ENCODE results near the gene EXPH5. TPM values are rescaled to one million over a fixed set of nuclear protein-coding genes. Genes with fewer than 3 reads are reported as not detected.
A peak's percentile ranks its signal among the peaks of the same experiment; 100 is the strongest.

The EXPH5 gene
- total RNA-seq, 4 donors from 2014 or later, result 0.26 to 9.5 (median 4.5) TPM

DNA sequence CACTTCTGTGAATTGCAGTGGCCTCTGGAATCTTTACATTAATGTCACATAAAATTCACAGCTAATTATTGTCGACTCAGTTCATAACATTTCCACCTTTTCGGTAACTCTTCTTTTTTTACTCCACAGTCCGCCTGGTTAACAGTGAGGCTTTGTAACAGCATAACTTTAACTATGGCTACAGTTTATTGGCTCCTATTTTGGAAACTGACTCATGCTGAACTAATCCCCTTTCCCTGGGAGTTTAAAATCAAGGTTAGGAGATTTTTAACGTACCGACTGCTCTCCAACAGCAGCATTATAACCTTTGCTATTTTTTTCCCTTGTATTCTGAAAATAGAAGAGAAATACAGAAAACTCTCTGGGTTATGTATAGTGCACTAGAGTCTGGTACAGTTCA lies 92.2 kb downstream of the EXPH5 start:
- Histone ChIP-seq H3K36me3 (no peaks in the 10 kb centered on the region), H3K27ac (no peak overlapping the region), H3K4me1 (no peaks in the 10 kb centered on the region), H3K9me3 (no peaks in the 10 kb centered on the region), H3K4me3 (no peak overlapping the region), H3K27me3 (no peaks in the 10 kb centered on the region)
- no peak for TF ChIP-seq POLR2A (IDR thresholded peaks at IDR 0.05)
- TF ChIP-seq, protein P1, sequence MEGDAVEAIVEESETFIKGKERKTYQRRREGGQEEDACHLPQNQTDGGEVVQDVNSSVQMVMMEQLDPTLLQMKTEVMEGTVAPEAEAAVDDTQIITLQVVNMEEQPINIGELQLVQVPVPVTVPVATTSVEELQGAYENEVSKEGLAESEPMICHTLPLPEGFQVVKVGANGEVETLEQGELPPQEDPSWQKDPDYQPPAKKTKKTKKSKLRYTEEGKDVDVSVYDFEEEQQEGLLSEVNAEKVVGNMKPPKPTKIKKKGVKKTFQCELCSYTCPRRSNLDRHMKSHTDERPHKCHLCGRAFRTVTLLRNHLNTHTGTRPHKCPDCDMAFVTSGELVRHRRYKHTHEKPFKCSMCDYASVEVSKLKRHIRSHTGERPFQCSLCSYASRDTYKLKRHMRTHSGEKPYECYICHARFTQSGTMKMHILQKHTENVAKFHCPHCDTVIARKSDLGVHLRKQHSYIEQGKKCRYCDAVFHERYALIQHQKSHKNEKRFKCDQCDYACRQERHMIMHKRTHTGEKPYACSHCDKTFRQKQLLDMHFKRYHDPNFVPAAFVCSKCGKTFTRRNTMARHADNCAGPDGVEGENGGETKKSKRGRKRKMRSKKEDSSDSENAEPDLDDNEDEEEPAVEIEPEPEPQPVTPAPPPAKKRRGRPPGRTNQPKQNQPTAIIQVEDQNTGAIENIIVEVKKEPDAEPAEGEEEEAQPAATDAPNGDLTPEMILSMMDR (IDR thresholded peaks at IDR 0.05), result no peak
- intact Hi-C loops (cut with DNase I; ENCODE audit: low total_unique reads), result no loop called here
- no peak for DNase-seq

DNA sequence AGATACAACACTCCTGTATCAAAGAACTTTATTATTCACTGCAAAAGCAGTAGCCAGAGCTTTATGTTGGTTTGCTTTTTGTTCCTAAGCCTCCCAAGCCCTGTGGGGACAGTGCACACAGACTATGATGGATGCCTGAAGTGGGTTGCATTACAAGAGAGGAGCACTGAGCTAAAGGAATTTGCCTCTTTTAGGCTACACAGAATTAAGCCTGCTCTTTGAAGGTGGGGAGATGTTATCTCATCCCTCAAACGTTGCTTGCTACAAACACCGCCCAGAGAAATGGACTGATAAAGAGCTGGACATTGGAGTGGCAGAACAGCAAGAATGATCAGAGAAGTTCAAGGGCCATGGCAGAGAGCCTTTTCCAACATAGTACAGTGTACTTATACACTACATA lies 92.8 kb downstream of the EXPH5 start:
- no peaks in the 10 kb centered on the region for H3K9me3 ChIP-seq
- no peaks in the 10 kb centered on the region for H3K27me3 ChIP-seq
- intact Hi-C loops (cut with DNase I; ENCODE audit: low total_unique reads), result no loop called here
- TF ChIP-seq, protein P1 (IDR thresholded peaks at IDR 0.05), result no peak
- TF ChIP-seq POLR2A (IDR thresholded peaks at IDR 0.05), result no peak
- no peak for DNase-seq
- no peaks in the 10 kb centered on the region for H3K4me1 ChIP-seq
- no peak overlapping the region for H3K27ac ChIP-seq
- H3K4me3 ChIP-seq, result no peak overlapping the region
- H3K36me3 ChIP-seq, result no peaks in the 10 kb centered on the region

DNA sequence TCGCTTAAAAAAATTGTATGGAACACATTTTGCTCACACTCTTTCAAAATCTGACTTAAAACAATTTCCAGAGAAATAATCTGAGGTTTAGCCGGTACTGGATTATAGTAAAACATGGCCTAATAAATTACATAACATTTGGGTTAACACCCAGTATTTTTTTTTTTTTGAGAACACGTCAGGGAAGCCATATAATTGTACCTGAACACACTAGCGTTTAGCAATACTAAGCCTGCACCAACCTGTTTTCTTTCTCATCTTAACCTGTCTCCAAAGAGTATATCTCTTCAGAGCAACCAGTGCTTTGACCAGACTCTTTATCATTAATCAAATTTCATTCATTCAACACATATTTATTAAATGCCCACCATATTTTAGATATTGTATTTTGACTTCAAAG lies 93.4 kb downstream of the EXPH5 start:
- H3K9me3 ChIP-seq, result no peaks in the 10 kb centered on the region
- H3K27me3 ChIP-seq, result no peaks in the 10 kb centered on the region
- DNase-seq, result no peak
- no peaks in the 10 kb centered on the region for H3K36me3 ChIP-seq
- H3K4me1 ChIP-seq, result no peaks in the 10 kb centered on the region
- intact Hi-C loops (cut with DNase I; ENCODE audit: low total_unique reads), result no loop called here
- H3K27ac ChIP-seq, result no peak overlapping the region
- TF ChIP-seq, protein P1 (IDR thresholded peaks at IDR 0.05), result no peak
- no peak for TF ChIP-seq POLR2A (IDR thresholded peaks at IDR 0.05)
- no peak overlapping the region for H3K4me3 ChIP-seq

DNA sequence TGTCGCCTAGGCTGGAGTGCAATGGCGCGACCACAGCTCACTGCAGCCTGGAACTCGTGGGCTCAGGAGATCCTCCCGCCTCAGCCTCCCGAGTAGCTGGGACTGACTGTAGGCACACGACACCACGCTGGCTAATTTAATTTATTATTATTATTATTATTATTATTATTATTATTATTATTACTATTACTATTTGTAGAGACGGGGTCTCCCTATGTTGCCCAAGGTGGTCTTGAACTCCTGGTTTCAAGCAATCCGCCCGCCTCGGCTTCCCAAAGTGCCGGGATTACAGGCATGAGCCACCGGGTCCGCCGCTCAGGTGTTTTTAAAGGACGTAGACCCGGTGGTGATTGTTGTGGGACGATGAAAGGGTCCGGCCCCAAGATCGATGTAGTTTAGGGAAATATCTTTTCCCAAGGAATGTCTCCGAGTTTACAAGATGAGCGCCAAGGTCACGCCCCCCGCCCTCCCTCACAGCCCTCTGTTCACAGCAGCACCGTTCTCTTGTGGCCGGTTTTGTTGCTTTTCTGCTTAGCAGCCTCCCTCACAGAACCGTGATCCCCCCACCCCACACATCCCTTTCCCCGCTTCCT lies 94.7 kb downstream of the EXPH5 start:
- intact Hi-C loops (cut with DNase I; ENCODE audit: low total_unique reads), result no loop called here

DNA sequence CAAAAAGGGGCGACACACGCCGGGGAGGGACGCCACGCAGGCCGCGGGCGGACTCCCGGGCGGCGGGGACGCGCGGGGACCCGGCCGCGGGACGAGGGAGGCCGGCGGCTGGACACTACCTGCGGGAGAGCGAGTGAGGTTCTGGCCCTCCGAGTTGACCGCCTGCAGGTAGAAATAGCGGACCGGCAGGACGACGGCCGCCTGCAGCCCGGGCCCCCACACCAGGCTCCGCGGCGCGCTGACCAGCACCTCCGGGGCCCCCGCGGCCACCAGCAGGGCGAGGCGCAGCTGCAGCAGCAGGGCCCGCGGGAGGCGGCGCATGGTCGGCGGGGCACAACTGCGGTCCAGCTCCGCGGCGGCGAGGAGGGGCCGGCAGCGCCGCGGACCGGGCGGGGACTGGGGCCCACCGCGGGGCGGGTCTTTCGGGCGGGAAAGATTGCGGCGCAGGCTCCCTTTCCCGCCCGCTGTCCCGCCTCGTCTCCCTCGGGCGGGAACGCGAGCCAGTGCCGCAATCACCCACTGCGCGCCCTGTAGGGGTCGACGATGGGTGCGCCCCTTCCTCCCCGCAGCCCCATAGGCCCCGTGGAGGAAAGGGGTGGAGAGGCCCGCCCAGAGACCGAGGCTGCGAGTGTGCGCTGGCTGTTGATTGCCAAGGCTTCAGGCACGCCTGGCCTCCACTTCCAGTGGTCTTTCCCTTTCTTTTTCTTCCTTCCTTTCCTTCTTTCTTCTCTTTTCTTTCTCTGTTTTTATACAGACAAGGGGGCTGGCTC lies 95.3 kb downstream of the EXPH5 start, which contains the start of gene POGLUT3:
POGLUT3 (minus strand) TSS at position 339 of the 770 bp plus-strand sequence; CDS start at position 321, 18 bp downstream.
- DNase-seq, result peak; percentile 45 to 65
- H3K4me3 ChIP-seq, result peak within 1 kb of the TSS; percentile 55 to 83
- intact Hi-C loops (cut with DNase I; ENCODE audit: low total_unique reads), result no loop called here
- H3K27me3 ChIP-seq, result no peaks in the 10 kb centered on the region
- H3K4me1 ChIP-seq, result no peaks in the 10 kb centered on the region
- peak within 1 kb of the TSS; percentile 96 to 99 for H3K27ac ChIP-seq
- H3K36me3 ChIP-seq, result no peaks in the 10 kb centered on the region
- TF ChIP-seq POLR2A (IDR thresholded peaks at IDR 0.05), result peak; percentile 22 to 36
- TF ChIP-seq, protein P1 (IDR thresholded peaks at IDR 0.05), result peak in 1 of 4 experiments; percentile 31
- no peaks in the 10 kb centered on the region for H3K9me3 ChIP-seq

More for the DNA sequence above, 94.7 kb downstream of the EXPH5 start:
- H3K36me3 ChIP-seq, result no peaks in the 10 kb centered on the region
- H3K4me1 ChIP-seq, result no peaks in the 10 kb centered on the region
- TF ChIP-seq, protein P1 (IDR thresholded peaks at IDR 0.05), result no peak
- TF ChIP-seq POLR2A (IDR thresholded peaks at IDR 0.05), result no peak
- H3K4me3 ChIP-seq, result peak overlapping the region; percentile 55 to 83
- H3K9me3 ChIP-seq, result no peaks in the 10 kb centered on the region
- peak overlapping the region; percentile 96 to 99 for H3K27ac ChIP-seq
- DNase-seq, result peak; percentile 18 to 29
- H3K27me3 ChIP-seq, result no peaks in the 10 kb centered on the region

Measured in uterus (tissue), 4 donors.